ENCODE results near the gene TMEM95. TPM values are rescaled to one million over a fixed set of nuclear protein-coding genes. Genes with fewer than 3 reads are reported as not detected.
"Not testable (repeated sequence)": the region's sequence is repeated elsewhere in the genome, so short reads cannot be mapped to it uniquely, and the experiment has no call there.

TMEM95 gene
- total and polyA plus RNA-seq, 2 experiments from 2014 or later, result not detected

GRCh38 chr17:7334938-7335538, 19.9 kb upstream of the TMEM95 start:
- H3K27me3 Mint-ChIP-seq (ENCODE audit: insufficient read depth, low read depth, poor library complexity), result peaks cover 8% of the 10 kb centered on the region
- H3K79me2 ChIP-seq (replicated peaks; ENCODE audit: insufficient read depth), result no peaks in the 10 kb centered on the region
- H3K4me3 ChIP-seq, result no peak overlapping the region
- H3K9me2 ChIP-seq (ENCODE audit: insufficient read depth), result no peaks in the 10 kb centered on the region
- H3K27ac Mint-ChIP-seq, result peak overlapping the region; percentile 74; the same call in 1 of the 2 replicates
- no peaks in the 10 kb centered on the region for H3K27me3 ChIP-seq (ENCODE audit: insufficient read depth)
- no peak for TF ChIP-seq JUNB (IDR thresholded peaks at IDR 0.05; ENCODE audit: unreplicated experiment)
- TF ChIP-seq CREB1 (CRISPR knock-in tag; IDR thresholded peaks at IDR 0.05; ENCODE audit: low read depth), result no peak
- TF ChIP-seq POLR2AphosphoS5 (IDR thresholded peaks at IDR 0.05; ENCODE audit: low read depth), result no peak
- no peak for TF ChIP-seq NANOG (IDR thresholded peaks at IDR 0.05; ENCODE audit: borderline replicate concordance)
- no peak for TF ChIP-seq ZNF331 (CRISPR knock-in tag; IDR thresholded peaks at IDR 0.05; ENCODE audit: low read depth)
- no peak for TF ChIP-seq EZH2phosphoT487 (IDR thresholded peaks at IDR 0.05; ENCODE audit: unreplicated experiment)
- TF ChIP-seq ZNF114 (CRISPR knock-in tag; IDR thresholded peaks at IDR 0.05), result no peak
- peaks cover 33% of the 10 kb centered on the region for H3K4me1 Mint-ChIP-seq
- H3K4me1 ChIP-seq (ENCODE audit: insufficient read depth), result peaks cover 22% of the 10 kb centered on the region
- peaks cover 35% of the 10 kb centered on the region for H3F3A ChIP-seq (replicated peaks; ENCODE audit: low read depth)
- DNase-seq (ENCODE audit: low spot score), result no peak
- no peaks in the 10 kb centered on the region for H3K9me3 Mint-ChIP-seq
- H3K36me3 Mint-ChIP-seq (ENCODE audit: low read depth), result peaks cover 6% of the 10 kb centered on the region
- H3K27ac ChIP-seq (ENCODE audit: low read depth), result no peak overlapping the region
- no peak for ATAC-seq
- no peak overlapping the region for H3K4me2 ChIP-seq
- H3K4me3 Mint-ChIP-seq, result peak overlapping the region; percentile 18; the same call in 1 of the 3 replicates
- no peaks in the 10 kb centered on the region for H4K20me1 ChIP-seq (replicated peaks; ENCODE audit: insufficient read depth)
- no peak overlapping the region for H2AFZ ChIP-seq
- no peaks in the 10 kb centered on the region; the same call in 1 of the 2 replicates for H3K36me3 ChIP-seq (ENCODE audit: insufficient read depth)

GRCh38 chr17:7335765-7336164, 19.2 kb upstream of the TMEM95 start:
- not testable (repeated sequence) for H4K20me1 ChIP-seq (replicated peaks; ENCODE audit: insufficient read depth); H3K9me3 Mint-ChIP-seq; H3K27me3 Mint-ChIP-seq (ENCODE audit: insufficient read depth, low read depth, poor library complexity); H2AFZ ChIP-seq; H3K9me2 ChIP-seq (ENCODE audit: insufficient read depth); H3K36me3 ChIP-seq (ENCODE audit: insufficient read depth); DNase-seq (ENCODE audit: low spot score); ATAC-seq; H3K79me2 ChIP-seq (replicated peaks; ENCODE audit: insufficient read depth); H3K36me3 Mint-ChIP-seq (ENCODE audit: low read depth); H3K27me3 ChIP-seq (ENCODE audit: insufficient read depth)
- Histone ChIP-seq H3K4me2 (peak overlapping the region; percentile 78; the same call in 1 of the 2 replicates), H3K4me3 (peak overlapping the region; percentile 53; the same call in 1 of the 2 replicates), H3K4me1 (ENCODE audit: insufficient read depth) (peaks cover 20% of the 10 kb centered on the region), H3F3A (replicated peaks; ENCODE audit: low read depth) (peaks cover 31% of the 10 kb centered on the region), H3K27ac (ENCODE audit: low read depth) (peak overlapping the region; percentile 95; the same call in 1 of the 2 replicates)
- Mint-ChIP-seq H3K4me3 (peak overlapping the region; percentile 66; the same call in 2 of the 3 replicates), H3K4me1 (peaks cover 31% of the 10 kb centered on the region), H3K27ac (peak overlapping the region; percentile 87; the same call in 1 of the 2 replicates)

- Histone ChIP-seq H3K4me2 (peak within 1 kb of the TSS; percentile 78), H3K27me3 (ENCODE audit: insufficient read depth) (no peaks in the 10 kb centered on the region), H4K20me1 (replicated peaks; ENCODE audit: insufficient read depth) (no peaks in the 10 kb centered on the region), H3K79me2 (replicated peaks; ENCODE audit: insufficient read depth) (no peaks in the 10 kb centered on the region), H3K27ac (ENCODE audit: low read depth) (peak within 1 kb of the TSS; percentile 95), H3F3A (replicated peaks; ENCODE audit: low read depth) (peaks cover 26% of the 10 kb centered on the region), H3K4me1 (ENCODE audit: insufficient read depth) (peaks cover 18% of the 10 kb centered on the region), H2AFZ (peak within 1 kb of the TSS; percentile 69), H3K4me3 (peak within 1 kb of the TSS; percentile 53), H3K9me2 (ENCODE audit: insufficient read depth) (no peaks in the 10 kb centered on the region), H3K36me3 (ENCODE audit: insufficient read depth) (no peaks in the 10 kb centered on the region; the same call in 1 of the 2 replicates)
- Mint-ChIP-seq H3K27me3 (ENCODE audit: insufficient read depth, low read depth, poor library complexity) (peaks cover 7% of the 10 kb centered on the region), H3K4me3 (peak within 1 kb of the TSS; percentile 66), H3K27ac (peak within 1 kb of the TSS; percentile 87), H3K36me3 (ENCODE audit: low read depth) (peaks cover 6% of the 10 kb centered on the region), H3K9me3 (no peaks in the 10 kb centered on the region), H3K4me1 (peaks cover 29% of the 10 kb centered on the region)
- DNase-seq (ENCODE audit: low spot score) (peak; percentile 90), ATAC-seq (peak; percentile 94)
- no peak for TF ChIP-seq JUNB (IDR thresholded peaks at IDR 0.05; ENCODE audit: unreplicated experiment)
- TF ChIP-seq ZNF114 (CRISPR knock-in tag; IDR thresholded peaks at IDR 0.05), result no peak
- TF ChIP-seq CTCF (conservative IDR thresholded peaks at IDR 0.05; ENCODE audit: low read depth in 2 of 2), result no peak
- no peak for TF ChIP-seq EZH2phosphoT487 (IDR thresholded peaks at IDR 0.05; ENCODE audit: unreplicated experiment)
- peak; percentile 43; the same call in 1 of the 2 replicates for TF ChIP-seq POLR2AphosphoS5 (IDR thresholded peaks at IDR 0.05; ENCODE audit: low read depth)
- TF ChIP-seq STAT1 (IDR thresholded peaks at IDR 0.05; ENCODE audit: unreplicated experiment), result no peak
These were observed 18.4 kb upstream of the TMEM95 start, which contains the start of gene ACAP1 for GRCh38 chr17:7336240-7337175. Gene ACAP1, plus strand, starts transcription at chr17:7336529. Its CDS starts 206 bp downstream, at chr17:7336735.

All from GM23338 (cell line).